Measurements from ENCODE around the gene ELOA. TPM values are rescaled to one million over a fixed set of nuclear protein-coding genes. Genes with fewer than 3 reads are reported as not detected.

The ELOA gene
- total RNA-seq, 2 experiments from 2014 or later, result 24.7 to 41.0 TPM

DNA sequence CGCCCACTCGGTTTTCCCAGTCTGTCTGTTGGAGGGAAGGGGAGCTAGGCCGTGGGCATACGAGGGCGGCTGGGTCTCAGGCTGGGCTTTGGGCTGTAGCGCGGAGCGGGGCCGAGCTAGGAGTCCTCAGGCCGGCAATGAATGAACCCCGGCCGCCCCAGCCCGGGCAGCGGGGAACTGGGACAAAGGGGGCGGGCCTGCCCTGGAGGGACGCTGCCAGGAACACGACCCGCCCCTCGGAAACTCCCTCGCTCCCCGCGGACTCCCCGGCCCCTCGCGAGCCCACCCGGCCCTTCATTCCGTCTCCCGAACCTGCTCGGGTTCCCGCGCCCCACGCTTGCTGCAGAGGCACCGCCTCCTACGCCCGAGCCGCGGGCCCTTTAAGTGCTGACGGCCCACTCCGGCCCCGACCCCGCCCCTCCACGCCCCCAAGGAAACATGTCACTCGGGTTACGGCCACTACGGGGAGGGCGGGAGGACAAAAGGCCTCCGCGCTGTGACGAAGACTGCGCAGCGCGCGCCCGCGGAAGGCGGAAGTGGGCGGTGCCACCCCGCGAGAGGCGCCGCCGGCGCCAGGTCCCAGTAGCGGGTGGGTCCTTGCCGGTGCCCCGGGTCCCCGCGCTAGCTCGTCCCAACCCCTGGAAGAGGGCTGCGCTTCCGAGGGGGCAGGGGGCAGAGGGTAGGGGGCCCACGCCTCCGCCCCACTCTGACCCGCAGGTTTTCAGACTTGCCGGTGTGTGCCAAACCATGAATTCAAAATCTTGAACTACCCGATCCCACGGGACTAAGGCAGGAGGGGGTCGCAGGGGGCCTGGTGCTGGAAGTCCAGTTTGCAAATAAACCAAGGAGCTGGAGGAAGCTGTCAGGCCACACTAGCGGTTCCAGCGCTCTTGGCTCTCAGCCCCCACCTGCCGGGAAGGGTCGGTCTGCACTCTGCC, 57.4 kb downstream of the ELOA start, which contains the start of gene GALE:
TSS of gene GALE (minus strand) at position 355 of the 938 bp plus-strand sequence. CDS start 1,747 bp downstream, outside the sequence.
- no peaks in the 10 kb centered on the region for H3K79me2 ChIP-seq (ENCODE audit: insufficient read depth, low read depth, low read length)
- peak within 1 kb of the TSS; percentile 53 for H2AFZ ChIP-seq (ENCODE audit: low read length)
- peaks cover 31% of the 10 kb centered on the region for H3K36me3 ChIP-seq (ENCODE audit: insufficient read depth, low read length)
- H3K9me3 ChIP-seq (ENCODE audit: low read length), result no peaks in the 10 kb centered on the region
- POLR2A ChIA-PET, result interaction anchor here (0.5 to 1.6 kb wide), 11 partner anchors 11 to 305 kb away, joined by 3 to 6 read pairs (median 3); no protein-coding TSS in a partner anchor
- BruUV-seq (replicated peaks), result no TSS peak
- intact Hi-C loops (cut with micrococcal nuclease; ENCODE audit: unreplicated experiment), result no loop called here
- H4K20me1 ChIP-seq (ENCODE audit: insufficient read depth, low read length), result no peaks in the 10 kb centered on the region
- H3K4me1 ChIP-seq (ENCODE audit: insufficient read depth, low read length, poor library complexity, severe bottlenecking), result peaks cover 24% of the 10 kb centered on the region
- peak within 1 kb of the TSS; percentile 89 for H3K4me2 ChIP-seq (ENCODE audit: low read length)
- H3K9me2 ChIP-seq (ENCODE audit: insufficient read depth, low read length), result no peaks in the 10 kb centered on the region
- H3K4me3 ChIP-seq (ENCODE audit: low read depth, low read length, poor library complexity, severe bottlenecking), result peak within 1 kb of the TSS; percentile 76
- peak; percentile 96 for DNase-seq (ENCODE audit: low spot score)
- CTCF ChIA-PET (ENCODE audit: unreplicated experiment), result interaction anchor here (0.6 kb wide), 1 partner anchor 38 kb away, joined by 3 read pairs; no protein-coding TSS in a partner anchor
- peak within 1 kb of the TSS; percentile 32 for H3K27ac ChIP-seq (ENCODE audit: low read depth, low read length, poor library complexity, severe bottlenecking)
- TF ChIP-seq, protein P1, sequence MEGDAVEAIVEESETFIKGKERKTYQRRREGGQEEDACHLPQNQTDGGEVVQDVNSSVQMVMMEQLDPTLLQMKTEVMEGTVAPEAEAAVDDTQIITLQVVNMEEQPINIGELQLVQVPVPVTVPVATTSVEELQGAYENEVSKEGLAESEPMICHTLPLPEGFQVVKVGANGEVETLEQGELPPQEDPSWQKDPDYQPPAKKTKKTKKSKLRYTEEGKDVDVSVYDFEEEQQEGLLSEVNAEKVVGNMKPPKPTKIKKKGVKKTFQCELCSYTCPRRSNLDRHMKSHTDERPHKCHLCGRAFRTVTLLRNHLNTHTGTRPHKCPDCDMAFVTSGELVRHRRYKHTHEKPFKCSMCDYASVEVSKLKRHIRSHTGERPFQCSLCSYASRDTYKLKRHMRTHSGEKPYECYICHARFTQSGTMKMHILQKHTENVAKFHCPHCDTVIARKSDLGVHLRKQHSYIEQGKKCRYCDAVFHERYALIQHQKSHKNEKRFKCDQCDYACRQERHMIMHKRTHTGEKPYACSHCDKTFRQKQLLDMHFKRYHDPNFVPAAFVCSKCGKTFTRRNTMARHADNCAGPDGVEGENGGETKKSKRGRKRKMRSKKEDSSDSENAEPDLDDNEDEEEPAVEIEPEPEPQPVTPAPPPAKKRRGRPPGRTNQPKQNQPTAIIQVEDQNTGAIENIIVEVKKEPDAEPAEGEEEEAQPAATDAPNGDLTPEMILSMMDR (conservative IDR thresholded peaks at IDR 0.05; ENCODE audit: low read length), result no peak
- no peak for TF ChIP-seq EZH2phosphoT487 (IDR thresholded peaks at IDR 0.05; ENCODE audit: borderline replicate concordance, low read depth, low read length)

DNA sequence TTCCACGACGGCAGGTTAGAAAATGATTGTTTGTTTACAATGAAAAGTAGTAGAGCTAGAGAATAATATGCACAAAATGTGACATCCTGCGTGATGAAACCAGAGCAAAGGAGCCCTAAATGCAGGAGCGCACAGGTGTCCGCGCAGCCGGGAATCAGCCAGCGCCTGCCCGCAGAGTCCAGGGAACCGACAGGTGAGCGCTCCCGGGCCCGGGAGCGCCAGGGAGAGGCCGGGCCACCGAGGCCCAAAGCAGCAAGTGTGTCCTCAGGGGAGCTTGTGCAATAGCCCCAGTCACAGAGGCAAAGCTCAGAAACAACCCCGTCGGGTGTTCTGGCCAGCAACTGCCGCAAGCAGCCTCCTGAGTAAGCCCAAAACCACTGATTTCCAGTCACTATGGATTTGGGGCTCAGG, 58.1 kb downstream of the ELOA start:
- peak overlapping the region; percentile 76 for H3K4me3 ChIP-seq (ENCODE audit: low read depth, low read length, poor library complexity, severe bottlenecking)
- peak overlapping the region; percentile 32 for H3K27ac ChIP-seq (ENCODE audit: low read depth, low read length, poor library complexity, severe bottlenecking)
- H4K20me1 ChIP-seq (ENCODE audit: insufficient read depth, low read length), result no peaks in the 10 kb centered on the region
- H3K36me3 ChIP-seq (ENCODE audit: insufficient read depth, low read length), result peaks cover 26% of the 10 kb centered on the region
- POLR2A ChIA-PET, result interaction anchor here (0.5 to 1.6 kb wide), 9 partner anchors 10 to 139 kb away, joined by 3 to 6 read pairs (median 3); no protein-coding TSS in a partner anchor
- peaks cover 27% of the 10 kb centered on the region for H3K4me1 ChIP-seq (ENCODE audit: insufficient read depth, low read length, poor library complexity, severe bottlenecking)
- DNase-seq (ENCODE audit: low spot score), result no peak
- H3K9me2 ChIP-seq (ENCODE audit: insufficient read depth, low read length), result no peaks in the 10 kb centered on the region
- no peaks in the 10 kb centered on the region for H3K9me3 ChIP-seq (ENCODE audit: low read length)
- TF ChIP-seq EZH2phosphoT487 (IDR thresholded peaks at IDR 0.05; ENCODE audit: borderline replicate concordance, low read depth, low read length), result no peak
- TF ChIP-seq, protein P1 (conservative IDR thresholded peaks at IDR 0.05; ENCODE audit: low read length), result no peak
- intact Hi-C loops (cut with micrococcal nuclease; ENCODE audit: unreplicated experiment), result no loop called here
- H2AFZ ChIP-seq (ENCODE audit: low read length), result peak overlapping the region; percentile 53; the same call in 1 of the 2 replicates
- CTCF ChIA-PET (ENCODE audit: unreplicated experiment), result interaction anchor here (0.6 to 1.2 kb wide), 2 partner anchors 10 to 38 kb away, joined by 3 to 5 read pairs; no protein-coding TSS in a partner anchor
- peak overlapping the region; percentile 89 for H3K4me2 ChIP-seq (ENCODE audit: low read length)
- no peaks in the 10 kb centered on the region for H3K79me2 ChIP-seq (ENCODE audit: insufficient read depth, low read depth, low read length)
- BruUV-seq (replicated peaks), result no TSS peak

Data from OCI-LY7 (cell line).